H1 (cell line): Measurements from ENCODE around the gene ADD2. TPM values are rescaled to one million over a fixed set of nuclear protein-coding genes. Genes with fewer than 3 reads are reported as not detected.

Experiments used
- CTCF ChIA-PET: fragments of 300-600 bp; sonication (Branson Sonifier 250); formaldehyde crosslinking; loops from one replicate; lab custom pipeline; 2021; ENCODE audit not compliant: partially characterized antibody; lab: Charles Lee
- POLR2A ChIA-PET: fragments of 300-600 bp; sonication (Branson Sonifier 250); formaldehyde crosslinking; loops from one replicate; lab custom pipeline; 2021; ENCODE audit warnings: inconsistent platforms; ENCODE audit not compliant: partially characterized antibody; lab: Charles Lee
- DNase-seq, 2 experiments: peaks; one replicate each; pipeline versions ENCODE4 v3.0.0 to v3.0.0-alpha.2; 2010 to 2022; ENCODE audit warnings: low spot score in 2 of 2, low read depth in 1 of 2, mixed read lengths in 1 of 2
- FAIRE-seq: peaks from 2 replicates; lab custom pipeline; 2011; peaks lifted over from hg19 to GRCh38; lab: Jason Lieb, UNC
- H2AFZ ChIP-seq: 2 replicates; pipeline ENCODE4 v1.8.1; 2012; ENCODE audit warnings: low read length, inconsistent platforms
- H2AK5ac ChIP-seq: 2 replicates; pipeline ENCODE4 v1.6.1; 2013; ENCODE audit warnings: low read depth, low read length
- H2BK120ac ChIP-seq: replicated peaks from 2 replicates; pipeline ENCODE3; 2013; ENCODE audit warnings: low read depth, low read length, inconsistent platforms
- H2BK12ac ChIP-seq: 2 replicates; pipeline ENCODE4 v1.6.1; 2013; ENCODE audit warnings: low read depth, low read length
- H2BK15ac ChIP-seq: 2 replicates; pipeline ENCODE4 v1.6.1; 2013; ENCODE audit warnings: low read length
- H2BK20ac ChIP-seq: 2 replicates; pipeline ENCODE4 v1.6.1; 2013; ENCODE audit warnings: low read length
- H2BK5ac ChIP-seq: 2 replicates; pipeline ENCODE4 v1.6.1; 2013; ENCODE audit warnings: low read depth, low read length
- H3K14ac ChIP-seq: 2 replicates; pipeline ENCODE4 v1.6.1; 2013; ENCODE audit warnings: inconsistent platforms; ENCODE audit not compliant: insufficient read length
- H3K18ac ChIP-seq: 2 replicates; pipeline ENCODE4 v1.6.1; 2013; ENCODE audit warnings: low read length; ENCODE audit errors: extremely low read depth
- H3K23ac ChIP-seq: 2 replicates; pipeline ENCODE4 v1.6.1; 2013; ENCODE audit warnings: inconsistent platforms; ENCODE audit not compliant: insufficient read length
- H3K23me2 ChIP-seq: 2 replicates; pipeline ENCODE4 v1.6.1; 2013; ENCODE audit warnings: low read depth, low read length
- H3K27ac ChIP-seq: 2 replicates; pipeline ENCODE4 v1.6.1; 2011; ENCODE audit warnings: low read depth, low read length, inconsistent platforms
- H3K27me3 ChIP-seq, 4 experiments: replicated peaks in 1 of 4; 1 replicate in 1 of 4; 2 replicates in 3 of 4; pipeline versions ENCODE4 v1.6.1 to v1.8.1; 2011 to 2013; ENCODE audit warnings: low read length in 3 of 4, mild to moderate bottlenecking in 3 of 4, inconsistent platforms in 2 of 4, mixed read lengths in 2 of 4, moderate library complexity in 1 of 4; ENCODE audit not compliant: control insufficient read depth in 3 of 4, insufficient read depth in 3 of 4; ENCODE audit errors: extremely low read depth in 1 of 4
- H3K36me3 ChIP-seq, 4 experiments: 2 replicates each; pipeline versions ENCODE4 v1.6.1 to v1.8.1; 2011 to 2013; ENCODE audit warnings: mild to moderate bottlenecking in 4 of 4, low read length in 3 of 4, moderate library complexity in 2 of 4, control low read depth in 1 of 4, inconsistent platforms in 1 of 4; ENCODE audit not compliant: insufficient read depth in 4 of 4, control insufficient read depth in 2 of 4
- H3K4ac ChIP-seq: replicated peaks from 2 replicates; pipeline ENCODE3; 2013; ENCODE audit warnings: low read length, low read depth, mixed read lengths, inconsistent platforms; ENCODE audit not compliant: insufficient read length
- H3K4me1 ChIP-seq, 4 experiments: replicated peaks in 1 of 4; 1 replicate in 1 of 4; 2 replicates in 3 of 4; pipeline versions ENCODE4 v1.6.1 to v1.8.1; 2011 to 2013; ENCODE audit warnings: low read length in 3 of 4, inconsistent platforms in 2 of 4, mixed read lengths in 1 of 4; ENCODE audit not compliant: insufficient read depth in 4 of 4, control insufficient read depth in 3 of 4
- H3K4me2 ChIP-seq, 2 experiments: 2 replicates each; pipeline versions ENCODE4 v1.6.1 to v1.8.1; 2011 to 2013; ENCODE audit warnings: low read depth in 2 of 2, low read length in 2 of 2, control low read depth in 1 of 2, inconsistent platforms in 1 of 2, mild to moderate bottlenecking in 1 of 2; ENCODE audit not compliant: insufficient read depth in 1 of 2
- H3K4me3 ChIP-seq, 4 experiments: fragments of 200-600, 300-600 bp in 1 of 4; sonication (generic), shearing (Covaris generic), sonication (Bioruptor Twin) in 1 of 4; 2 replicates each; pipeline versions ENCODE4 v1.5.1 to v1.8.1; 2011 to 2016; ENCODE audit warnings: low read length in 4 of 4, low read depth in 3 of 4, control low read depth in 2 of 4, inconsistent platforms in 2 of 4, mild to moderate bottlenecking in 2 of 4, mixed read lengths in 1 of 4, moderate library complexity in 1 of 4; ENCODE audit not compliant: insufficient read depth in 2 of 4; ENCODE audit errors: extremely low read depth in 1 of 4
- H3K56ac ChIP-seq: replicated peaks from 2 replicates; pipeline ENCODE3; 2013; ENCODE audit warnings: low read depth, mild to moderate bottlenecking, mixed read lengths, low read length, inconsistent platforms; ENCODE audit not compliant: insufficient read length
- H3K79me1 ChIP-seq: 2 replicates; pipeline ENCODE4 v1.6.1; 2013; ENCODE audit warnings: low read depth, low read length, control low read depth
- H3K79me2 ChIP-seq, 2 experiments: 2 replicates each; pipeline versions ENCODE4 v1.6.1 to v1.8.1; 2012 to 2013; ENCODE audit warnings: low read length in 2 of 2, mild to moderate bottlenecking in 2 of 2, inconsistent platforms in 1 of 2; ENCODE audit not compliant: insufficient read depth in 2 of 2, control insufficient read depth in 1 of 2
- H3K9ac ChIP-seq, 4 experiments: replicated peaks in 1 of 4; 1 replicate in 1 of 4; 2 replicates in 3 of 4; pipeline versions ENCODE4 v1.6.1 to v1.8.1; 2011 to 2013; ENCODE audit warnings: low read depth in 3 of 4, low read length in 3 of 4, control low read depth in 2 of 4, mild to moderate bottlenecking in 2 of 4, moderate library complexity in 2 of 4, inconsistent platforms in 1 of 4; ENCODE audit errors: extremely low read depth in 1 of 4
- H3K9me3 ChIP-seq, 2 experiments: 2 replicates each; pipeline versions ENCODE4 v1.6.1 to v1.8.1; 2012 to 2013; ENCODE audit warnings: mild to moderate bottlenecking in 2 of 2, moderate library complexity in 2 of 2, control low read depth in 1 of 2, inconsistent platforms in 1 of 2, low read depth in 1 of 2, low read length in 1 of 2, mixed read lengths in 1 of 2; ENCODE audit not compliant: insufficient read depth in 2 of 2
- H4K20me1 ChIP-seq, 2 experiments: replicated peaks in 1 of 2; 2 replicates each; pipeline versions ENCODE3 to v1.8.1; 2011 to 2013; ENCODE audit warnings: inconsistent platforms in 2 of 2, low read length in 2 of 2, mild to moderate bottlenecking in 1 of 2; ENCODE audit not compliant: insufficient read depth in 2 of 2, control insufficient read depth in 1 of 2
- H4K5ac ChIP-seq: 2 replicates; pipeline ENCODE4 v1.6.1; 2013; ENCODE audit warnings: low read length, low read depth, mixed read lengths, inconsistent platforms; ENCODE audit not compliant: insufficient read length
- H4K8ac ChIP-seq: 2 replicates; pipeline ENCODE4 v1.8.0; 2013; ENCODE audit warnings: mild to moderate bottlenecking, moderate library complexity, low read length, inconsistent platforms; ENCODE audit not compliant: insufficient read depth; ENCODE audit errors: extremely low read depth
- H4K91ac ChIP-seq: replicated peaks from 2 replicates; pipeline ENCODE3; 2013; ENCODE audit warnings: low read length, mixed read lengths, inconsistent platforms; ENCODE audit not compliant: insufficient read length
- CHD1 ChIP-seq: IDR thresholded peaks from 2 replicates; pipeline ENCODE4 v1.6.1; 2012; ENCODE audit warnings: low read depth, low read length, improper control_type of control experiment
- CREB1 ChIP-seq: IDR thresholded peaks from 2 replicates; pipeline ENCODE4 v1.6.1; 2012; ENCODE audit warnings: inconsistent platforms
- EZH2 ChIP-seq: fragments of 200-600 bp; sonication (generic); IDR thresholded peaks from 2 replicates; pipeline ENCODE4 v1.7.1; 2012; ENCODE audit warnings: low read depth, mild to moderate bottlenecking, moderate library complexity, low read length, inconsistent platforms; ENCODE audit not compliant: severe bottlenecking
- SP4 ChIP-seq: IDR thresholded peaks from 2 replicates; pipeline ENCODE4 v1.6.1; 2012; ENCODE audit warnings: low read length, inconsistent platforms
- TBP ChIP-seq: IDR thresholded peaks from 2 replicates; pipeline ENCODE4 v1.6.1; 2011; ENCODE audit warnings: low read depth, low read length, improper control_type of control experiment
- WGBS, 2 experiments: shearing (Covaris generic) in 1 of 2; methylation state at CpG; one replicate each; pipeline versions ENCODE4 v1.1.6 to v1.1.7; 2013 to 2015; ENCODE audit warnings: low lambda C conversion rate in 2 of 2, mixed read lengths in 2 of 2, inconsistent platforms in 1 of 2, low coverage in 1 of 2, missing lambda C conversion rate in 1 of 2; ENCODE audit not compliant: insufficient replicate concordance in 2 of 2, insufficient coverage in 1 of 2, insufficient read length in 1 of 2; ENCODE audit errors: extremely low coverage in 1 of 2, missing lambda C conversion rate in 1 of 2; 5-methylcytosine and 5-hydroxymethylcytosine counted together
- polyA plus RNA-seq, 7 experiments: library from polyadenylated mRNA; depleted of rRNA in 3 of 7; stranded (reverse) in 5 of 7; unstranded in 2 of 7; fragments of >200 nt in 5 of 7; fragments of 200-250 nt in 2 of 7; gene quantifications; 1 replicate in 5 of 7; 2 replicates in 1 of 7; 4 replicates in 1 of 7; pipeline versions ENCODE4 v1.2.1 to v1.2.3, GENCODE V29; 2011 to 2013; ENCODE audit warnings: missing spikeins in 2 of 7, mixed read lengths in 2 of 7
- total RNA-seq: library from RNA; stranded (reverse); fragmentation: NEBNext Ultra II Directional; extraction: Animal tissue kit (Norgen Biotek cat#: 25700); gene quantifications from 2 replicates; pipeline ENCODE4 v1.2.1, GENCODE V29; 2021

The ADD2 gene
- total and polyA plus RNA-seq, 2 of the 8 experiments (the other 6 are each of a cell fraction or from before 2014, with no cell fraction given): 58.5 to 170 TPM

- Histone ChIP-seq H4K8ac (no peak overlapping the region), H3K23me2 (no peaks in the 10 kb centered on the region), H4K5ac (no peak overlapping the region), H3K56ac (no peak overlapping the region), H2BK15ac (no peak overlapping the region), H3K4ac (no peak overlapping the region), H2BK20ac (no peak overlapping the region), H2AFZ (no peak overlapping the region), H3K14ac (no peak overlapping the region), H3K23ac (no peak overlapping the region), H3K27me3 (no peaks in the 10 kb centered on the region), H2BK120ac (no peak overlapping the region), H3K27ac (no peak overlapping the region), H3K18ac (no peak overlapping the region), H3K79me2 (peaks cover 0 to 41% of the 10 kb centered on the region in 2 experiments; a peak in 2 of 4 replicates), H2BK5ac (no peak overlapping the region), H3K4me2 (no peak overlapping the region), H4K91ac (no peak overlapping the region), H2BK12ac (no peak overlapping the region), H4K20me1 (peaks cover 6 to 14% of the 10 kb centered on the region in 2 experiments), H3K4me1 (peaks cover 0 to 15% (median 5%) of the 10 kb centered on the region in 4 experiments; a peak in 5 of 7 replicates), H3K79me1 (peaks cover 17% of the 10 kb centered on the region), H3K36me3 (peaks cover 0 to 19% (median 9%) of the 10 kb centered on the region in 4 experiments; a peak in 6 of 8 replicates), H2AK5ac (no peak overlapping the region), H3K9ac (no peak overlapping the region), H3K4me3 (no peak overlapping the region), H3K9me3 (no peaks in the 10 kb centered on the region)
- ChIA-PET POLR2A (interaction anchor here (0.9 kb wide), 1 partner anchor 11 kb away, joined by 3 read pairs; no protein-coding TSS in a partner anchor), CTCF (interaction anchor here (0.5 to 3.5 kb wide), 18 partner anchors 9 to 123 kb away, joined by 3 to 15 read pairs (median 4); partner anchors contain the start of gene ADD2)
- TF ChIP-seq SP4 (no peak), EZH2 (no peak), TBP (no peak), CREB1 (no peak), CHD1 (no peak)
- no peak for FAIRE-seq
- no peak for DNase-seq
- 86% methylated on average over 3 of the region's 3 CpGs; no CpG with 5 or more reads in 1 of the 2 experiments for WGBS, 2 experiments
Observed at GRCh38 chr2:70708376-70709199, 59.4 kb downstream of the ADD2 start.
